OCI-LY1 (cell line): ENCODE results near the gene GRIN2A.

ENCODE experiments used
- CTCF ChIP-seq: fragments of 200-600 bp; sonication (generic), shearing (Covaris generic); IDR thresholded peaks from 2 replicates; pipeline ENCODE4 v1.5.1; 2017; ENCODE audit warnings: mild to moderate bottlenecking, antibody characterized with exemption, low read length, moderate library complexity, mixed read lengths
- EZH2 ChIP-seq: fragments of 200-600 bp; sonication (generic), shearing (Covaris generic); IDR thresholded peaks from 2 replicates; pipeline ENCODE4 v1.8.0; 2017; ENCODE audit warnings: borderline replicate concordance, mixed run types, mild to moderate bottlenecking, antibody characterized with exemption, low read length, moderate library complexity, mixed read lengths

- TF ChIP-seq EZH2 (no peak), CTCF (no peak)
Observed at GRCh38 chr16:10228779-10229178, 46.6 kb upstream of the GRIN2A start.
